K562 (cell line): ENCODE data around the gene CCDC167. TPM values are rescaled to one million over a fixed set of nuclear protein-coding genes. Genes with fewer than 3 reads are reported as not detected.
A peak's percentile ranks its signal among the peaks of the same experiment; 100 is the strongest.

ENCODE experiments used
- ATAC-seq: fragments of 200-7000 bp; cut with Tn5 transposase; 3 replicates; pipeline ENCODE4 v1.9.1; 2020; ENCODE audit warnings: moderate library complexity
- BruUV-seq: library from RNA; stranded (reverse); fragments of 400-500 nt; replicated peaks from 2 replicates; lab custom pipeline; 2021; lab: Mats Ljungman, UMichigan
- CTCF ChIA-PET: fragments of 300-600 bp; formaldehyde crosslinking; extraction: SDS; loops from one replicate; lab custom pipeline; 2021; ENCODE audit warnings: low intra/inter-chr PET ratio; lab: Yijun Ruan, JAX
- POLR2A ChIA-PET: fragments of 300-600, 350-650 bp; sonication (Branson Sonifier 250); formaldehyde crosslinking; extraction: SDS; loops from one replicate; lab custom pipeline; 2021; ENCODE audit warnings: antibody characterized with exemption, inconsistent platforms; lab: Yijun Ruan, JAX
- DNase-seq, 4 experiments: peaks; one replicate each; pipeline versions ENCODE4 v3.0.0 to v3.0.0-alpha.2; 2011 to 2018; ENCODE audit warnings: low spot score in 3 of 4, mixed read lengths in 3 of 4; ENCODE audit errors: extremely low read depth in 1 of 4
- FAIRE-seq: peaks from 2 replicates; lab custom pipeline; 2011; peaks lifted over from hg19 to GRCh38; lab: Jason Lieb, UNC
- H2AFZ ChIP-seq: 2 replicates; pipeline ENCODE4 v1.6.0; 2011; ENCODE audit warnings: low read depth, low read length, control low read depth, inconsistent platforms
- H3K27ac ChIP-seq: fragments of 200-600 bp; 3 replicates; pipeline ENCODE4 v1.8.0; 2011; ENCODE audit warnings: low read depth, mild to moderate bottlenecking, control low read depth, inconsistent platforms, low read length, moderate library complexity, mixed read lengths; ENCODE audit errors: extremely low read depth
- H3K27me3 ChIP-seq, 2 experiments: fragments of 300-600 bp in 1 of 2; 2 replicates in 1 of 2; 3 replicates in 1 of 2; pipeline versions ENCODE4 v1.6.0 to v1.8.0; 2011; ENCODE audit warnings: inconsistent platforms in 2 of 2, low read length in 2 of 2, mild to moderate bottlenecking in 1 of 2, mixed read lengths in 1 of 2, moderate library complexity in 1 of 2; ENCODE audit not compliant: control insufficient read depth in 2 of 2, insufficient read depth in 2 of 2
- H3K36me3 ChIP-seq: fragments of 300-600 bp; 3 replicates; pipeline ENCODE4 v1.8.0; 2011; ENCODE audit warnings: mild to moderate bottlenecking, low read length, inconsistent platforms; ENCODE audit not compliant: control insufficient read depth, insufficient read depth
- H3K4me1 ChIP-seq, 2 experiments: fragments of 200-600 bp in 1 of 2; replicated peaks in 1 of 2; 2 replicates in 1 of 2; 3 replicates in 1 of 2; pipeline versions ENCODE4 v1.5.1 to v1.8.0; 2011; ENCODE audit warnings: inconsistent platforms in 2 of 2, low read length in 2 of 2, mild to moderate bottlenecking in 1 of 2, mixed read lengths in 1 of 2, moderate library complexity in 1 of 2; ENCODE audit not compliant: control insufficient read depth in 2 of 2, insufficient read depth in 2 of 2
- H3K4me2 ChIP-seq: 2 replicates; pipeline ENCODE4 v1.6.1; 2011; ENCODE audit warnings: low read length, control low read depth, inconsistent platforms, mixed read lengths; ENCODE audit not compliant: insufficient read depth
- H3K4me3 ChIP-seq: fragments of 200-600 bp; sonication (generic), shearing (Covaris generic); 2 replicates; pipeline ENCODE4 v1.5.1; 2016; ENCODE audit warnings: control low read depth, inconsistent platforms
- H3K79me2 ChIP-seq: fragments of 200-600 bp; 3 replicates; pipeline ENCODE4 v1.8.0; 2011; ENCODE audit warnings: low read length, inconsistent platforms; ENCODE audit not compliant: control insufficient read depth, insufficient read depth
- H3K9ac ChIP-seq, 2 experiments: 2 replicates each; pipeline versions ENCODE4 v1.6.0 to v1.6.1; 2011; ENCODE audit warnings: low read depth in 2 of 2, low read length in 2 of 2, control low read depth in 1 of 2, inconsistent platforms in 1 of 2, mild to moderate bottlenecking in 1 of 2, mixed read lengths in 1 of 2; ENCODE audit not compliant: insufficient read depth in 1 of 2
- H3K9me1 ChIP-seq: one replicate; pipeline ENCODE4 v1.6.0; 2011; ENCODE audit warnings: inconsistent platforms, mild to moderate bottlenecking, low read length, moderate library complexity; ENCODE audit not compliant: control insufficient read depth, insufficient read depth
- H3K9me3 ChIP-seq: replicated peaks from 2 replicates; pipeline ENCODE4 v1.5.1; 2011; ENCODE audit warnings: low read depth, low read length, inconsistent platforms; ENCODE audit not compliant: control insufficient read depth, insufficient read depth
- H4K20me1 ChIP-seq: replicated peaks from 2 replicates; pipeline ENCODE4 v1.6.1; 2011; ENCODE audit warnings: low read length, inconsistent platforms, mixed read lengths; ENCODE audit not compliant: control insufficient read depth, insufficient read depth
- BCOR ChIP-seq: fragments of 450-650 bp; IDR thresholded peaks from 2 replicates; pipeline ENCODE4 v1.6.1; 2016
- BRD9 ChIP-seq: fragments of 450-650 bp; IDR thresholded peaks from 2 replicates; pipeline ENCODE4 v1.6.1; 2018; ENCODE audit warnings: low read depth; ENCODE audit not compliant: partially characterized antibody
- PRDM10 ChIP-seq: fragments of 450-650 bp; IDR thresholded peaks from 2 replicates; pipeline ENCODE4 v1.6.1; 2018; ENCODE audit not compliant: partially characterized antibody
- RBM25 ChIP-seq: fragments of 200-400 bp; formaldehyde crosslinking; IDR thresholded peaks from 2 replicates; pipeline ENCODE4 v1.6.1; 2018; ENCODE audit warnings: low read length, low read depth, moderate library complexity; ENCODE audit not compliant: severe bottlenecking
- SIRT6 ChIP-seq: IDR thresholded peaks from one replicate; pipeline ENCODE4 v1.6.1; 2012; ENCODE audit warnings: low read depth, mild to moderate bottlenecking, control low read depth, inconsistent platforms, low read length, moderate library complexity
- USF1 ChIP-seq: sonication (generic); formaldehyde crosslinking; IDR thresholded peaks from 2 replicates; pipeline ENCODE4 v1.9.0; 2022; ENCODE audit warnings: mild to moderate bottlenecking, missing genetic modification reagents
- YY1 ChIP-seq, 3 experiments: IDR thresholded peaks; 2 replicates each; pipeline ENCODE4 v1.6.1; 2011; ENCODE audit warnings: low read length in 2 of 3, mild to moderate bottlenecking in 2 of 3, moderate library complexity in 2 of 3, borderline replicate concordance in 1 of 3, control low read depth in 1 of 3, low read depth in 1 of 3; ENCODE audit not compliant: insufficient read depth in 3 of 3, insufficient replicate concordance in 2 of 3, control insufficient read depth in 1 of 3, insufficient read length in 1 of 3; ENCODE audit errors: extremely low read depth in 1 of 3
- ZFP36 ChIP-seq: fragments of 150-350 bp; IDR thresholded peaks from 2 replicates; pipeline ENCODE4 v1.6.1; 2018; ENCODE audit warnings: low read length, low read depth; ENCODE audit not compliant: partially characterized antibody
- ZNF398 ChIP-seq: fragments of 250-450 bp; sonication (Bioruptor Pico); IDR thresholded peaks from 2 replicates; pipeline ENCODE4 v1.8.0; 2021; ENCODE audit warnings: moderate library complexity, mild to moderate bottlenecking, inconsistent platforms
- ZNF507 ChIP-seq: conservative IDR thresholded peaks from 2 replicates; pipeline ENCODE4 v1.6.1; 2017; ENCODE audit warnings: missing genetic modification characterization, missing compliant biosample characterization
- ZNF512 ChIP-seq: IDR thresholded peaks from 2 replicates; pipeline ENCODE4 v1.6.1; 2016; ENCODE audit warnings: missing genetic modification characterization, missing compliant biosample characterization
- ZNF785 ChIP-seq: fragments of 250-450 bp; sonication (Bioruptor Pico); IDR thresholded peaks from 2 replicates; pipeline ENCODE4 v1.4.0; 2020; ENCODE audit warnings: mild to moderate bottlenecking
- WGBS: fragments of 100-300 bp; shearing (Covaris generic); methylation state at CpG from one replicate; pipeline ENCODE4 v1.1.6; 2016; ENCODE audit warnings: low coverage, mixed read lengths; ENCODE audit not compliant: insufficient coverage; ENCODE audit errors: missing lambda C conversion rate; 5-methylcytosine and 5-hydroxymethylcytosine counted together
- in situ Hi-C: fragments of 300-500 bp; cut with MboI; formaldehyde crosslinking; loops from 4 replicates; pipeline ENCODE4 v1.15.0; 2018; ENCODE audit warnings: inconsistent platforms, mixed read lengths
- intact Hi-C: fragments of 100-400 bp; cut with micrococcal nuclease; formaldehyde crosslinking; loops from 2 replicates; pipeline ENCODE4 v1.14.2; 2022
- polyA plus RNA-seq, 8 experiments: library from polyadenylated mRNA; depleted of rRNA in 4 of 8; stranded (reverse) in 5 of 8; unstranded in 3 of 8; fragments of >200 nt; fragmentation: Nextera tagmentation in 2 of 8; fragmentation: Illumina TruSeq in 1 of 8; extraction: Ambion mirVana in 2 of 8; extraction: Trizol in 1 of 8; gene quantifications; 2 replicates each; pipeline versions ENCODE4 v1.2.1 to v1.2.3, GENCODE V29; 2011 to 2014; ENCODE audit warnings: inconsistent platforms in 1 of 8, missing spikeins in 1 of 8
- total RNA-seq, 7 experiments: library from RNA; depleted of rRNA in 6 of 7; stranded (reverse); fragments of >200 nt in 6 of 7; fragmentation: Illumina TruSeq in 2 of 7; extraction: Trizol in 2 of 7; gene quantifications; 2 replicates each; pipeline versions ENCODE4 v1.2.1 to v1.2.3, GENCODE V29; 2011 to 2021; ENCODE audit warnings: low replicate concordance in 1 of 7

CCDC167 gene
- total and polyA plus RNA-seq, 9 of the 15 experiments (the other 6 are each of a cell fraction or from before 2014, with no cell fraction given) = 26.0 to 114 (median 45.2) TPM

- TF ChIP-seq YY1 (IDR thresholded peaks at IDR 0.05; ENCODE audit: borderline replicate concordance in 1 of 3, control insufficient read depth in 1 of 3, extremely low read depth in 1 of 3, insufficient read depth in 3 of 3, insufficient read length in 1 of 3, insufficient replicate concordance in 2 of 3, low read depth in 1 of 3, low read length in 2 of 3) (no peak), ZNF512 (no peak)
- TF ChIP-seq, all 486 proteins: peak for 0
Observed at GRCh38 chr6:37514837-37515236, 15.1 kb upstream of the CCDC167 start (continued).

- no TSS peak for BruUV-seq
- H3K79me2 ChIP-seq = no peaks in the 10 kb centered on the region
- H3K9ac ChIP-seq = no peak overlapping the region
- peaks cover 0 to 3% of the 10 kb centered on the region in 2 experiments; a peak in 1 of 5 replicates for H3K4me1 ChIP-seq
- 5% methylated on average over 5 of the region's 5 CpGs for WGBS
- POLR2A ChIA-PET = no interaction called here
- no peak overlapping the region for H3K4me3 ChIP-seq
- in situ Hi-C loops (no loop called here), intact Hi-C loops (no loop called here)
- H2AFZ ChIP-seq = no peak overlapping the region
- peaks cover 69 to 87% of the 10 kb centered on the region in 2 experiments for H3K27me3 ChIP-seq
- CTCF ChIA-PET = no interaction called here
- no peak for DNase-seq
- ATAC-seq = peak; percentile 23; the same call in 2 of the 3 replicates
- H3K4me2 ChIP-seq = no peak overlapping the region
- no peaks in the 10 kb centered on the region for H3K9me3 ChIP-seq
- no peaks in the 10 kb centered on the region for H3K9me1 ChIP-seq
- no peak overlapping the region for H3K27ac ChIP-seq
- no peaks in the 10 kb centered on the region for H3K36me3 ChIP-seq
- FAIRE-seq = peak; percentile 67
- peaks cover 10% of the 10 kb centered on the region; the same call in 1 of the 2 replicates for H4K20me1 ChIP-seq
- no peak for TF ChIP-seq USF1 (CRISPR knock-in tag)
- TF ChIP-seq RBM25 = peak; percentile 98
- peak; percentile 45 for TF ChIP-seq PRDM10
- no peak for TF ChIP-seq ZNF507
- TF ChIP-seq BCOR = peak; percentile 90
- TF ChIP-seq SIRT6 = no peak
- TF ChIP-seq ZNF785 (CRISPR knock-in tag) = no peak
- peak; percentile 92 for TF ChIP-seq BRD9
- TF ChIP-seq ZFP36 = peak; percentile 94
- TF ChIP-seq ZNF398 (CRISPR knock-in tag) = no peak
Observed at GRCh38 chr6:37514321-37514771, 14.7 kb upstream of the CCDC167 start.
